K562 (cell line): ENCODE measurements around the gene TULP3. TPM values are rescaled to one million over a fixed set of nuclear protein-coding genes. Genes with fewer than 3 reads are reported as not detected.

Experiments
- ATAC-seq: fragments of 200-7000 bp; cut with Tn5 transposase; 3 replicates; pipeline ENCODE4 v1.9.1; 2020; ENCODE audit warnings: moderate library complexity
- BruUV-seq: library from RNA; stranded (reverse); fragments of 400-500 nt; replicated peaks from 2 replicates; lab custom pipeline; 2021; lab: Mats Ljungman, UMichigan
- CTCF ChIA-PET: fragments of 300-600 bp; formaldehyde crosslinking; extraction: SDS; loops from one replicate; lab custom pipeline; 2021; ENCODE audit warnings: low intra/inter-chr PET ratio; lab: Yijun Ruan, JAX
- POLR2A ChIA-PET: fragments of 300-600, 350-650 bp; sonication (Branson Sonifier 250); formaldehyde crosslinking; extraction: SDS; loops from one replicate; lab custom pipeline; 2021; ENCODE audit warnings: antibody characterized with exemption, inconsistent platforms; lab: Yijun Ruan, JAX
- DNase-seq, 4 experiments: peaks; one replicate each; pipeline versions ENCODE4 v3.0.0 to v3.0.0-alpha.2; 2011 to 2018; ENCODE audit warnings: low spot score in 3 of 4, mixed read lengths in 3 of 4; ENCODE audit errors: extremely low read depth in 1 of 4
- FAIRE-seq: peaks from 2 replicates; lab custom pipeline; 2011; peaks lifted over from hg19 to GRCh38; lab: Jason Lieb, UNC
- H2AFZ ChIP-seq: 2 replicates; pipeline ENCODE4 v1.6.0; 2011; ENCODE audit warnings: low read depth, low read length, control low read depth, inconsistent platforms
- H3K27ac ChIP-seq: fragments of 200-600 bp; 3 replicates; pipeline ENCODE4 v1.8.0; 2011; ENCODE audit warnings: low read depth, mild to moderate bottlenecking, control low read depth, inconsistent platforms, low read length, moderate library complexity, mixed read lengths; ENCODE audit errors: extremely low read depth
- H3K27me3 ChIP-seq, 2 experiments: fragments of 300-600 bp in 1 of 2; 2 replicates in 1 of 2; 3 replicates in 1 of 2; pipeline versions ENCODE4 v1.6.0 to v1.8.0; 2011; ENCODE audit warnings: inconsistent platforms in 2 of 2, low read length in 2 of 2, mild to moderate bottlenecking in 1 of 2, mixed read lengths in 1 of 2, moderate library complexity in 1 of 2; ENCODE audit not compliant: control insufficient read depth in 2 of 2, insufficient read depth in 2 of 2
- H3K36me3 ChIP-seq: fragments of 300-600 bp; 3 replicates; pipeline ENCODE4 v1.8.0; 2011; ENCODE audit warnings: mild to moderate bottlenecking, low read length, inconsistent platforms; ENCODE audit not compliant: control insufficient read depth, insufficient read depth
- H3K4me1 ChIP-seq, 2 experiments: fragments of 200-600 bp in 1 of 2; replicated peaks in 1 of 2; 2 replicates in 1 of 2; 3 replicates in 1 of 2; pipeline versions ENCODE4 v1.5.1 to v1.8.0; 2011; ENCODE audit warnings: inconsistent platforms in 2 of 2, low read length in 2 of 2, mild to moderate bottlenecking in 1 of 2, mixed read lengths in 1 of 2, moderate library complexity in 1 of 2; ENCODE audit not compliant: control insufficient read depth in 2 of 2, insufficient read depth in 2 of 2
- H3K4me2 ChIP-seq: 2 replicates; pipeline ENCODE4 v1.6.1; 2011; ENCODE audit warnings: low read length, control low read depth, inconsistent platforms, mixed read lengths; ENCODE audit not compliant: insufficient read depth
- H3K4me3 ChIP-seq: fragments of 200-600 bp; sonication (generic), shearing (Covaris generic); 2 replicates; pipeline ENCODE4 v1.5.1; 2016; ENCODE audit warnings: control low read depth, inconsistent platforms
- H3K79me2 ChIP-seq: fragments of 200-600 bp; 3 replicates; pipeline ENCODE4 v1.8.0; 2011; ENCODE audit warnings: low read length, inconsistent platforms; ENCODE audit not compliant: control insufficient read depth, insufficient read depth
- H3K9ac ChIP-seq, 2 experiments: 2 replicates each; pipeline versions ENCODE4 v1.6.0 to v1.6.1; 2011; ENCODE audit warnings: low read depth in 2 of 2, low read length in 2 of 2, control low read depth in 1 of 2, inconsistent platforms in 1 of 2, mild to moderate bottlenecking in 1 of 2, mixed read lengths in 1 of 2; ENCODE audit not compliant: insufficient read depth in 1 of 2
- H3K9me1 ChIP-seq: one replicate; pipeline ENCODE4 v1.6.0; 2011; ENCODE audit warnings: inconsistent platforms, mild to moderate bottlenecking, low read length, moderate library complexity; ENCODE audit not compliant: control insufficient read depth, insufficient read depth
- H3K9me3 ChIP-seq: replicated peaks from 2 replicates; pipeline ENCODE4 v1.5.1; 2011; ENCODE audit warnings: low read depth, low read length, inconsistent platforms; ENCODE audit not compliant: control insufficient read depth, insufficient read depth
- H4K20me1 ChIP-seq: replicated peaks from 2 replicates; pipeline ENCODE4 v1.6.1; 2011; ENCODE audit warnings: low read length, inconsistent platforms, mixed read lengths; ENCODE audit not compliant: control insufficient read depth, insufficient read depth
- NFIC ChIP-seq: fragments of 450-650 bp; IDR thresholded peaks from 2 replicates; pipeline ENCODE4 v1.6.1; 2017; ENCODE audit warnings: mild to moderate bottlenecking, inconsistent platforms
- STAG1 ChIP-seq: sonication (generic); formaldehyde crosslinking; IDR thresholded peaks from 2 replicates; pipeline ENCODE4 v1.5.0; 2020; ENCODE audit warnings: missing genetic modification reagents, borderline replicate concordance
- TBP ChIP-seq: optimal IDR thresholded peaks from 2 replicates; pipeline ENCODE3; 2011; ENCODE audit warnings: low read depth, low read length, improper control_type of control experiment
- ZFX ChIP-seq: sonication (generic); formaldehyde crosslinking; IDR thresholded peaks from 2 replicates; pipeline ENCODE4 v1.8.0; 2022; ENCODE audit warnings: mild to moderate bottlenecking, missing genetic modification reagents, moderate library complexity
- ZNF263 ChIP-seq: sonication (generic); formaldehyde crosslinking; IDR thresholded peaks from 2 replicates; pipeline ENCODE4 v1.8.0; 2022; ENCODE audit warnings: mild to moderate bottlenecking, missing genetic modification reagents, borderline replicate concordance
- ZNF551 ChIP-seq: fragments of 250-450 bp; sonication (Bioruptor Pico); IDR thresholded peaks from 2 replicates; pipeline ENCODE4 v1.5.0; 2021; ENCODE audit warnings: mild to moderate bottlenecking, moderate library complexity
- WGBS: fragments of 100-300 bp; shearing (Covaris generic); methylation state at CpG from one replicate; pipeline ENCODE4 v1.1.6; 2016; ENCODE audit warnings: low coverage, mixed read lengths; ENCODE audit not compliant: insufficient coverage; ENCODE audit errors: missing lambda C conversion rate; 5-methylcytosine and 5-hydroxymethylcytosine counted together
- in situ Hi-C: fragments of 300-500 bp; cut with MboI; formaldehyde crosslinking; loops from 4 replicates; pipeline ENCODE4 v1.15.0; 2018; ENCODE audit warnings: inconsistent platforms, mixed read lengths
- intact Hi-C: fragments of 100-400 bp; cut with micrococcal nuclease; formaldehyde crosslinking; loops from 2 replicates; pipeline ENCODE4 v1.14.2; 2022
- polyA plus RNA-seq, 8 experiments: library from polyadenylated mRNA; depleted of rRNA in 4 of 8; stranded (reverse) in 5 of 8; unstranded in 3 of 8; fragments of >200 nt; fragmentation: Nextera tagmentation in 2 of 8; fragmentation: Illumina TruSeq in 1 of 8; extraction: Ambion mirVana in 2 of 8; extraction: Trizol in 1 of 8; gene quantifications; 2 replicates each; pipeline versions ENCODE4 v1.2.1 to v1.2.3, GENCODE V29; 2011 to 2014; ENCODE audit warnings: inconsistent platforms in 1 of 8, missing spikeins in 1 of 8
- total RNA-seq, 7 experiments: library from RNA; depleted of rRNA in 6 of 7; stranded (reverse); fragments of >200 nt in 6 of 7; fragmentation: Illumina TruSeq in 2 of 7; extraction: Trizol in 2 of 7; gene quantifications; 2 replicates each; pipeline versions ENCODE4 v1.2.1 to v1.2.3, GENCODE V29; 2011 to 2021; ENCODE audit warnings: low replicate concordance in 1 of 7
- TF ChIP-seq, protein P1 (sequence below): fragments of 250-450 bp; sonication (Bioruptor Pico); IDR thresholded peaks from 2 replicates; pipeline ENCODE4 v1.8.0; 2021; ENCODE audit warnings: moderate library complexity, mild to moderate bottlenecking, inconsistent platforms
- TF ChIP-seq, protein P2 (sequence below): fragments of 450-650 bp; IDR thresholded peaks from 2 replicates; pipeline ENCODE4 v1.6.1; 2018; ENCODE audit not compliant: partially characterized antibody
- TF ChIP-seq, protein P3 (sequence below): sonication (generic); formaldehyde crosslinking; IDR thresholded peaks from 2 replicates; pipeline ENCODE4 v1.8.0; 2022; ENCODE audit warnings: mild to moderate bottlenecking, missing genetic modification reagents, borderline replicate concordance
- TF ChIP-seq, protein P4 (sequence below): fragments of 450-650 bp; formaldehyde crosslinking; IDR thresholded peaks from 2 replicates; pipeline ENCODE4 v1.4.0; 2022; ENCODE audit warnings: mild to moderate bottlenecking, moderate library complexity

Gene TULP3
- total and polyA plus RNA-seq, 9 of the 15 experiments (the other 6 are each of a cell fraction or from before 2014, with no cell fraction given), result 3.6 to 13.3 (median 7.3) TPM

DNA sequence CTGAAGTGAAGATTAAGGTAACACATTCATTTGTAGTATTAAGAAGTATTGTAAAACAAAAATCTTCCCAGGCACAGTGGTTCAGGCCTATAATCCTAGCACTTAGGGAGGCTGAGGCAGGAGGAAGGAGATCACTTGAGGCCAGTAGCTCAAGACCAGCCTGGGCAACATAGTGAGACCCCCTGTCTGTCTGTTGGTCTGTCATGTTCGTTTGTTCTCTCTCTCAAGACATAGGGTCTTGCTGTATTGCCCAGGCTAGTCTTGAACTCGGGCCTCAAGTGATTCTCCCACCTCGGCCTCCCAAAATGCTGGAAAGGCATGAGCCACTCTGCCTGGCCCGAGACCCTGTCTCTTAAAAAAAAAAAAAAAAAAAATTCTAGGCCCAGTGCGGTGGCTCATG is 6.7 kb downstream of the TULP3 start:
- Histone ChIP-seq H3K4me2 (no peak overlapping the region), H3K27me3 (no peaks in the 10 kb centered on the region), H3K4me1 (peaks cover 0 to 4% of the 10 kb centered on the region in 2 experiments; a peak in 2 of 5 replicates), H3K9ac (no peak overlapping the region), H3K36me3 (no peaks in the 10 kb centered on the region), H3K9me3 (no peaks in the 10 kb centered on the region), H3K9me1 (no peaks in the 10 kb centered on the region), H2AFZ (no peak overlapping the region), H3K4me3 (no peak overlapping the region), H3K27ac (no peak overlapping the region), H4K20me1 (no peaks in the 10 kb centered on the region), H3K79me2 (peaks cover 2% of the 10 kb centered on the region; the same call in 1 of the 3 replicates)
- ChIA-PET POLR2A (no interaction called here), CTCF (no interaction called here)
- ATAC-seq (no peak), DNase-seq (no peak), FAIRE-seq (no peak)
- no TSS peak for BruUV-seq
- in situ Hi-C loops, result no loop called here
- WGBS, result 80% methylated on average over 2 of the region's 5 CpGs
- intact Hi-C loops, result no loop called here
- TF ChIP-seq, protein P1, sequence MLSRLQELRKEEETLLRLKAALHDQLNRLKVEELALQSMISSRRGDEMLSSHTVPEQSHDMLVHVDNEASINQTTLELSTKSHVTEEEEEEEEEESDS (CRISPR knock-in tag), result no peak
- no peak for TF ChIP-seq ZNF263 (CRISPR knock-in tag)
- TF ChIP-seq ZFX (CRISPR knock-in tag), result no peak
- TF ChIP-seq, protein P2, sequence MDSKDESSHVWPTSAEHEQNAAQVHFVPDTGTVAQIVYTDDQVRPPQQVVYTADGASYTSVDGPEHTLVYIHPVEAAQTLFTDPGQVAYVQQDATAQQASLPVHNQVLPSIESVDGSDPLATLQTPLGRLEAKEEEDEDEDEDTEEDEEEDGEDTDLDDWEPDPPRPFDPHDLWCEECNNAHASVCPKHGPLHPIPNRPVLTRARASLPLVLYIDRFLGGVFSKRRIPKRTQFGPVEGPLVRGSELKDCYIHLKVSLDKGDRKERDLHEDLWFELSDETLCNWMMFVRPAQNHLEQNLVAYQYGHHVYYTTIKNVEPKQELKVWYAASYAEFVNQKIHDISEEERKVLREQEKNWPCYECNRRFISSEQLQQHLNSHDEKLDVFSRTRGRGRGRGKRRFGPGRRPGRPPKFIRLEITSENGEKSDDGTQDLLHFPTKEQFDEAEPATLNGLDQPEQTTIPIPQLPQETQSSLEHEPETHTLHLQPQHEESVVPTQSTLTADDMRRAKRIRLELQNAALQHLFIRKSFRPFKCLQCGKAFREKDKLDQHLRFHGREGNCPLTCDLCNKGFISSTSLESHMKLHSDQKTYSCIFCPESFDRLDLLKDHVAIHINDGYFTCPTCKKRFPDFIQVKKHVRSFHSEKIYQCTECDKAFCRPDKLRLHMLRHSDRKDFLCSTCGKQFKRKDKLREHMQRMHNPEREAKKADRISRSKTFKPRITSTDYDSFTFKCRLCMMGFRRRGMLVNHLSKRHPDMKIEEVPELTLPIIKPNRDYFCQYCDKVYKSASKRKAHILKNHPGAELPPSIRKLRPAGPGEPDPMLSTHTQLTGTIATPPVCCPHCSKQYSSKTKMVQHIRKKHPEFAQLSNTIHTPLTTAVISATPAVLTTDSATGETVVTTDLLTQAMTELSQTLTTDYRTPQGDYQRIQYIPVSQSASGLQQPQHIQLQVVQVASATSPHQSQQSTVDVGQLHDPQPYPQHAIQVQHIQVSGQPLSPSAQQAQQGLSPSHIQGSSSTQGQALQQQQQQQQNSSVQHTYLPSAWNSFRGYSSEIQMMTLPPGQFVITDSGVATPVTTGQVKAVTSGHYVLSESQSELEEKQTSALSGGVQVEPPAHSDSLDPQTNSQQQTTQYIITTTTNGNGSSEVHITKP, result no peak
- TF ChIP-seq NFIC, result no peak
- no peak for TF ChIP-seq TBP
- no peak for TF ChIP-seq STAG1 (CRISPR knock-in tag)
- TF ChIP-seq, protein P3, sequence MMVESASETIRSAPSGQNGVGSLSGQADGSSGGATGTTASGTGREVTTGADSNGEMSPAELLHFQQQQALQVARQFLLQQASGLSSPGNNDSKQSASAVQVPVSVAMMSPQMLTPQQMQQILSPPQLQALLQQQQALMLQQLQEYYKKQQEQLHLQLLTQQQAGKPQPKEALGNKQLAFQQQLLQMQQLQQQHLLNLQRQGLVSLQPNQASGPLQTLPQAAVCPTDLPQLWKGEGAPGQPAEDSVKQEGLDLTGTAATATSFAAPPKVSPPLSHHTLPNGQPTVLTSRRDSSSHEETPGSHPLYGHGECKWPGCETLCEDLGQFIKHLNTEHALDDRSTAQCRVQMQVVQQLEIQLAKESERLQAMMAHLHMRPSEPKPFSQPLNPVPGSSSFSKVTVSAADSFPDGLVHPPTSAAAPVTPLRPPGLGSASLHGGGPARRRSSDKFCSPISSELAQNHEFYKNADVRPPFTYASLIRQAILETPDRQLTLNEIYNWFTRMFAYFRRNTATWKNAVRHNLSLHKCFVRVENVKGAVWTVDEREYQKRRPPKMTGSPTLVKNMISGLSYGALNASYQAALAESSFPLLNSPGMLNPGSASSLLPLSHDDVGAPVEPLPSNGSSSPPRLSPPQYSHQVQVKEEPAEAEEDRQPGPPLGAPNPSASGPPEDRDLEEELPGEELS, result no peak
- TF ChIP-seq ZNF551 (CRISPR knock-in tag), result no peak
- TF ChIP-seq, protein P4, sequence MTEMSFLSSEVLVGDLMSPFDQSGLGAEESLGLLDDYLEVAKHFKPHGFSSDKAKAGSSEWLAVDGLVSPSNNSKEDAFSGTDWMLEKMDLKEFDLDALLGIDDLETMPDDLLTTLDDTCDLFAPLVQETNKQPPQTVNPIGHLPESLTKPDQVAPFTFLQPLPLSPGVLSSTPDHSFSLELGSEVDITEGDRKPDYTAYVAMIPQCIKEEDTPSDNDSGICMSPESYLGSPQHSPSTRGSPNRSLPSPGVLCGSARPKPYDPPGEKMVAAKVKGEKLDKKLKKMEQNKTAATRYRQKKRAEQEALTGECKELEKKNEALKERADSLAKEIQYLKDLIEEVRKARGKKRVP, result no peak
